Chondrocyte (in vitro differentiated cells): Measurements from ENCODE around the gene MYO1D. TPM values are rescaled to one million over a fixed set of nuclear protein-coding genes. Genes with fewer than 3 reads are reported as not detected.

Source experiments
- DNase-seq: peaks from one replicate; pipeline ENCODE4 v3.0.0; 2021; ENCODE audit warnings: mixed read lengths, low spot score
- H3K27ac Mint-ChIP-seq: one replicate; pipeline ENCODE4 v1.8.0; 2021; ENCODE audit warnings: mild to moderate bottlenecking, moderate library complexity, mixed read lengths; ENCODE audit not compliant: unreplicated experiment
- H3K27me3 Mint-ChIP-seq: 2 replicates; pipeline ENCODE4 v1.8.0; 2021; ENCODE audit warnings: low read depth, mixed read lengths
- H3K36me3 Mint-ChIP-seq: 2 replicates; pipeline ENCODE4 v1.8.0; 2021; ENCODE audit warnings: low read depth, mixed read lengths
- H3K4me1 Mint-ChIP-seq: 2 replicates; pipeline ENCODE4 v1.8.0; 2021; ENCODE audit warnings: low read depth, mild to moderate bottlenecking, mixed read lengths
- H3K4me3 Mint-ChIP-seq: one replicate; pipeline ENCODE4 v1.8.0; 2021; ENCODE audit warnings: mild to moderate bottlenecking, moderate library complexity, mixed read lengths; ENCODE audit not compliant: unreplicated experiment
- H3K9me3 Mint-ChIP-seq: 2 replicates; pipeline ENCODE4 v1.8.0; 2021; ENCODE audit warnings: low read depth, mixed read lengths
- CTCF ChIP-seq: fragments of 200-600 bp; sonication (generic); IDR thresholded peaks from 2 replicates; pipeline ENCODE4 v1.5.0; 2021; ENCODE audit warnings: antibody characterized with exemption, mild to moderate bottlenecking, moderate library complexity
- total RNA-seq: library from RNA; stranded (reverse); gene quantifications from 3 replicates; pipeline ENCODE4 v1.2.1, GENCODE V29; 2021

The MYO1D gene
- total RNA-seq, 1 donor from 2014 or later, result 107 TPM

GRCh38 chr17:32497431-32498205 lies 379.3 kb downstream of the MYO1D start:
- TF ChIP-seq CTCF, result peak; percentile 44
- peaks cover 2% of the 10 kb centered on the region for H3K36me3 Mint-ChIP-seq
- no peaks in the 10 kb centered on the region for H3K27me3 Mint-ChIP-seq
- H3K9me3 Mint-ChIP-seq, result no peaks in the 10 kb centered on the region
- no peak overlapping the region for H3K4me3 Mint-ChIP-seq
- DNase-seq, result peak; percentile 72
- peaks cover 29% of the 10 kb centered on the region for H3K4me1 Mint-ChIP-seq
- H3K27ac Mint-ChIP-seq, result peak overlapping the region; percentile 42

GRCh38 chr17:32496395-32497073 lies 380.4 kb downstream of the MYO1D start:
- Mint-ChIP-seq H3K9me3 (no peaks in the 10 kb centered on the region), H3K27ac (peak overlapping the region; percentile 90), H3K4me3 (no peak overlapping the region), H3K36me3 (peaks cover 2% of the 10 kb centered on the region), H3K27me3 (no peaks in the 10 kb centered on the region), H3K4me1 (peaks cover 29% of the 10 kb centered on the region)
- DNase-seq, result peak; percentile 84
- no peak for TF ChIP-seq CTCF

GRCh38 chr17:32495359-32496231 lies 381.3 kb downstream of the MYO1D start:
- H3K9me3 Mint-ChIP-seq, result no peaks in the 10 kb centered on the region
- no peaks in the 10 kb centered on the region for H3K27me3 Mint-ChIP-seq
- peak overlapping the region; percentile 79 for H3K27ac Mint-ChIP-seq
- H3K4me1 Mint-ChIP-seq, result peaks cover 29% of the 10 kb centered on the region
- peak; percentile 95 for DNase-seq
- no peak overlapping the region for H3K4me3 Mint-ChIP-seq
- H3K36me3 Mint-ChIP-seq, result no peaks in the 10 kb centered on the region
- TF ChIP-seq CTCF, result no peak

GRCh38 chr17:32494621-32495358 lies 382.1 kb downstream of the MYO1D start:
- no peak for TF ChIP-seq CTCF
- Mint-ChIP-seq H3K27ac (no peak overlapping the region), H3K27me3 (no peaks in the 10 kb centered on the region)

More at GRCh38 chr17:32494621-32495358, 382.1 kb downstream of the MYO1D start:
- Mint-ChIP-seq H3K36me3 (no peaks in the 10 kb centered on the region), H3K4me3 (no peak overlapping the region), H3K4me1 (peaks cover 30% of the 10 kb centered on the region), H3K9me3 (no peaks in the 10 kb centered on the region)
- peak; percentile 77 for DNase-seq
